Ovary (tissue), 9 donors: ENCODE results near the gene COG5. TPM values are rescaled to one million over a fixed set of nuclear protein-coding genes. Genes with fewer than 3 reads are reported as not detected.

ENCODE experiments used
- DNase-seq, 5 donors: peaks; one replicate each; pipeline ENCODE4 v3.0.0-alpha.2; 2019 to 2020
- H3K27ac ChIP-seq, 2 donors: fragments of 200-600 bp; one replicate each; pipeline versions ENCODE4 v1.5.1 to v1.8.0; 2019 to 2022
- H3K27me3 ChIP-seq: fragments of 200-600 bp; one replicate; pipeline ENCODE4 v1.8.0; 2022
- H3K36me3 ChIP-seq: fragments of 200-600 bp; sonication (generic); one replicate; pipeline ENCODE4 v1.5.1; 2019
- H3K4me1 ChIP-seq: one replicate; pipeline ENCODE4 v1.8.1; 2013; ENCODE audit warnings: mild to moderate bottlenecking, moderate library complexity; ENCODE audit not compliant: insufficient read depth
- H3K4me3 ChIP-seq: fragments of 200-600 bp; sonication (generic); one replicate; pipeline ENCODE4 v1.5.1; 2017
- H3K9me3 ChIP-seq, 2 donors: fragments of 200-600 bp in 1 of 2; sonication (generic) in 1 of 2; one replicate each; pipeline versions ENCODE4 v1.5.1 to v1.8.1; 2013 to 2019; ENCODE audit warnings: mild to moderate bottlenecking in 1 of 2, moderate library complexity in 1 of 2
- EP300 ChIP-seq: sonication (generic); formaldehyde crosslinking; IDR thresholded peaks from one replicate; pipeline ENCODE4 v1.6.1; 2017; ENCODE audit warnings: antibody characterized with exemption
- POLR2A ChIP-seq: fragments of 450-650 bp; IDR thresholded peaks from one replicate; pipeline ENCODE4 v1.6.1; 2017; ENCODE audit warnings: antibody characterized with exemption, mild to moderate bottlenecking, moderate library complexity
- WGBS, 3 donors: extraction: QIAGEN DNeasy Blood & Tissue Kit in 1 of 3; methylation state at CpG; one replicate each; pipeline versions ENCODE4 v1.1.5 to v1.1.7; 2013 to 2017; 5-methylcytosine and 5-hydroxymethylcytosine counted together
- intact Hi-C, 4 donors: fragments of 100-400 bp; cut with DNase I; formaldehyde crosslinking; loops; one replicate each; pipeline versions ENCODE4 v1.11.0 to v1.15.1; 2022 to 2023
- polyA plus RNA-seq, 2 donors: library from polyadenylated mRNA; stranded (reverse); fragments of 200-250 nt in 1 of 2; fragments of 350-450 nt in 1 of 2; fragmentation: Illumina TruSeq in 1 of 2; extraction: RNeasy Lipid Tissue Mini Kit (QIAGEN cat#74804) in 1 of 2; gene quantifications; one replicate each; pipeline ENCODE4 v1.2.3, GENCODE V29; 2013 to 2014
- total RNA-seq, 7 donors: library from RNA; depleted of rRNA in 2 of 7; stranded (reverse); fragments of >200 nt in 2 of 7; fragmentation: NEBNext Ultra II Directional in 3 of 7; extraction: Animal tissue kit (Norgen Biotek cat#: 25700) in 3 of 7; gene quantifications; one replicate each; pipeline versions ENCODE4 v1.1.0 to v1.2.4, GENCODE V29; 2016 to 2023
- TF ChIP-seq, protein P1 (sequence below), 3 donors: fragments of 450-650 bp in 2 of 3; fragments of 200-600 bp in 1 of 3; IDR thresholded peaks; one replicate each; pipeline versions ENCODE4 v1.5.1 to v1.8.0; 2016 to 2022; ENCODE audit warnings: antibody characterized with exemption in 3 of 3, mild to moderate bottlenecking in 1 of 3
- donor health status: DM: no; HTN: no; CAD: no; lungs with moderate emphysema.
- donor health status: DM: no; HTN: no; CAD: no.
- donor health status: Bipolar disorder and iron deficiency.
- donor health status: DM: yes; HTN: yes; CAD: no.
- donor health status: DM: no; HTN: no; CAD: no.
- donor health status: DM: yes; HTN: yes; CAD: no.

COG5 gene
- total and polyA plus RNA-seq, 9 donors = 10.3 to 49.7 (median 37.6) TPM

DNA sequence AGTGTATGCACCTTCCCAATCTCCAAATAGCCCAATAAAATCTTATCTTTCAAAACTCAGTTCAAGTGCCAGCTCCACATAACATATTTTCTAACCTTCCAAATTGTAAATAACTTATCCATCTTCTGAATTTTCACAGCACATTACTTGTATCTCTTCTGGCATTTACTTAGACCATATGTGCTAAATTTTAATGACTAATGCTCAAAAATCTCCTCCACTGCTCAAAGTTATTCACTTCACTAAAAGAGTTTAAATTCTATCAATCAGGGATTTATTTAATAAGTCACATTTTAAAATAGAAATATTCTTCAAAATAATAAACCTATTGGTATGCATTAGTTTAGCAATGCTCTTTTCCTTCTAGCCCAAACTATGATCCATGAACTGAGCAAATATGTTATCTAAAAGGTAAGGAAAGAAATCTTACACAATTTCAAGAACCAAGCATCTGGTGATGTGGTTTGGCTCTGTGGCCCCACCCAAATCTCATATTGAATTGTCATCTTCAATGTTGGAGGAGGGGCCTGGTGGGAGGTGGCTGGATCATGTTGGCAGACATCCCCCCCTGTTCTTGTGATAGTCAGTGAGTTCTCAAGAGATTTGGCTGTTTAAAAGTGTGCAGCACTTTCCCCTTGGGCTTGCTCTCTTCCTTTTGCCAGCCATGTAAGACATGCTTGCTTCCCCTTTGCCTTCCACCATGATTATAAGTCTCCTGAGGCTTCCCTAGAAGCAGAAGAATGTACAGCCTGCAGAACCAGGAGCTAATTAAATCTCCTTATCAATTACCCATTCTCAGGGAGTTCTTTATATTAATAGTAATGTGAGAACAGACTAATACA lies 121.9 kb downstream of the COG5 start:
- H3K4me3 ChIP-seq = no peak overlapping the region
- intact Hi-C loops = no loop called here
- DNase-seq = no peak
- H3K27ac ChIP-seq = no peak overlapping the region
- no peaks in the 10 kb centered on the region for H3K9me3 ChIP-seq
- H3K4me1 ChIP-seq = no peaks in the 10 kb centered on the region
- no peaks in the 10 kb centered on the region for H3K36me3 ChIP-seq
- H3K27me3 ChIP-seq = no peaks in the 10 kb centered on the region
- no peak for TF ChIP-seq EP300
- no peak for TF ChIP-seq POLR2A
- TF ChIP-seq, protein P1, sequence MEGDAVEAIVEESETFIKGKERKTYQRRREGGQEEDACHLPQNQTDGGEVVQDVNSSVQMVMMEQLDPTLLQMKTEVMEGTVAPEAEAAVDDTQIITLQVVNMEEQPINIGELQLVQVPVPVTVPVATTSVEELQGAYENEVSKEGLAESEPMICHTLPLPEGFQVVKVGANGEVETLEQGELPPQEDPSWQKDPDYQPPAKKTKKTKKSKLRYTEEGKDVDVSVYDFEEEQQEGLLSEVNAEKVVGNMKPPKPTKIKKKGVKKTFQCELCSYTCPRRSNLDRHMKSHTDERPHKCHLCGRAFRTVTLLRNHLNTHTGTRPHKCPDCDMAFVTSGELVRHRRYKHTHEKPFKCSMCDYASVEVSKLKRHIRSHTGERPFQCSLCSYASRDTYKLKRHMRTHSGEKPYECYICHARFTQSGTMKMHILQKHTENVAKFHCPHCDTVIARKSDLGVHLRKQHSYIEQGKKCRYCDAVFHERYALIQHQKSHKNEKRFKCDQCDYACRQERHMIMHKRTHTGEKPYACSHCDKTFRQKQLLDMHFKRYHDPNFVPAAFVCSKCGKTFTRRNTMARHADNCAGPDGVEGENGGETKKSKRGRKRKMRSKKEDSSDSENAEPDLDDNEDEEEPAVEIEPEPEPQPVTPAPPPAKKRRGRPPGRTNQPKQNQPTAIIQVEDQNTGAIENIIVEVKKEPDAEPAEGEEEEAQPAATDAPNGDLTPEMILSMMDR (IDR thresholded peaks at IDR 0.05) = no peak

DNA sequence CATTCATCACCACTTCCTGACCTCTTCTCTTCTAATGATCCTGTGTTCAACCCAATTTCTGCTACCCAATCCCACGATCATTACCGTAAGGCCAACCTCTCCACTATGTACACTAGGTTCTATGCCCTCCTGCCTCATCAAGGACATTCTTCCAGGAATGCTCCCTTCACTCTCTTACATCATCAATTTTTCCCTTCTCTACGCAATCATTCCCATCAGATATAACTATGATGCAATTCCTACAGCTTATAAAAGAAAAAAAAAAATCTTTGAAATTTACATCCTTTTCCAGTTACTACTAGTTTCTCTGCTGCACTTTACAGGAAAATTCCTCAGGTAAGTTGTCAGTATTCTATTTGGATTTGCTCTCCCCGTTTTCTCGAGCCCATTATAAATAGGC lies 124.7 kb downstream of the COG5 start:
- Histone ChIP-seq H3K4me3 (no peak overlapping the region), H3K9me3 (no peaks in the 10 kb centered on the region), H3K4me1 (no peaks in the 10 kb centered on the region), H3K27me3 (no peaks in the 10 kb centered on the region), H3K36me3 (no peaks in the 10 kb centered on the region), H3K27ac (no peak overlapping the region)
- 96% methylated on average over 5 of the region's 5 CpGs for WGBS, 3 donors
- no peak for DNase-seq
- intact Hi-C loops = no loop called here
- TF ChIP-seq, protein P1 (IDR thresholded peaks at IDR 0.05) = no peak
- TF ChIP-seq POLR2A (no peak), EP300 (no peak)

DNA sequence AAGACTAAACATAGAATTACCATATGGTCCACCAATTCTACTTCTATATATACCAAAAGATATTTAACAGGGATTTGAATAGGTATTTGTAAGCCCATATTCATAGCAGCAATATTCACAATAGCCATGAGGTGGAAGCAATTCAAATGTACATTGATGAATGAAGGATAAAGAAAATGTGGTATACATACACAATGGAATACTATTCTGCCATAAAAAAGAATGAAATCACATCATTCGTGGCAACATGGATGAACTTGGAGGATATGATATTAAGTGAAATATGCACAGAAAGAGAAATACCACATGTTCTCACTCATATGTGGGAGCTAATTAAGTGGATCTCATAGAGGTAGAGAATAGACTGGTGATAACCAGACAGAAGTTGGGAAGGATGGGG lies 128.0 kb downstream of the COG5 start:
- no peaks in the 10 kb centered on the region for H3K9me3 ChIP-seq
- 91 to 98% (median 94%) methylated on average over 1 of the region's 1 CpG for WGBS, 3 donors
- no peak overlapping the region for H3K4me3 ChIP-seq
- no peaks in the 10 kb centered on the region for H3K36me3 ChIP-seq
- H3K27me3 ChIP-seq = no peaks in the 10 kb centered on the region
- intact Hi-C loops = no loop called here
- no peak for DNase-seq
- TF ChIP-seq POLR2A = no peak
- TF ChIP-seq, protein P1 (IDR thresholded peaks at IDR 0.05) = no peak
- no peak for TF ChIP-seq EP300
- no peaks in the 10 kb centered on the region for H3K4me1 ChIP-seq
- no peak overlapping the region for H3K27ac ChIP-seq

DNA sequence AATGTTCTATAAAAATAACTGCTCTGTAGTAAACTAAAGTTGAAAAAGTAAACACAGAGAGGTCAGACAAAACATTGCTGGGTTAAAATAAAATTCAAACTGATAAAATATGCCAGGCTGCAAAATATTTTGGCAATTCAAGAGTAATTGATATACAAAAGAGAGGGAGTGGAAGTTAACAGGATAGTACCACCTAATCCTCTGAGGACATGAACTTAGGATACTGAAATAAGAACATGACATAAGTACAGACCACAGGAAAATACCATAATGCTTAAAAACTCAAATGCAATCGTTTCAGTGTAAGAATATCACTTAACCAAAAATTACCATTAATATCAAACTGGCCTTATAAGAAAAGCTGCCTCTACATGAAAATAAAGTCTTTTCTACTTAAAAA lies 131.5 kb downstream of the COG5 start:
- H3K36me3 ChIP-seq = no peaks in the 10 kb centered on the region
- no peaks in the 10 kb centered on the region for H3K4me1 ChIP-seq
- TF ChIP-seq POLR2A (no peak), EP300 (no peak)
- TF ChIP-seq, protein P1 (IDR thresholded peaks at IDR 0.05) = no peak
- H3K9me3 ChIP-seq = no peaks in the 10 kb centered on the region
- intact Hi-C loops = no loop called here
- WGBS, 3 donors = 49 to 69% (median 58%) methylated on average over 1 of the region's 1 CpG
- DNase-seq = no peak
- H3K27ac ChIP-seq = no peak overlapping the region
- no peak overlapping the region for H3K4me3 ChIP-seq
- no peaks in the 10 kb centered on the region for H3K27me3 ChIP-seq
